ENCODE data around the gene NHERF1. TPM values are rescaled to one million over a fixed set of nuclear protein-coding genes. Genes with fewer than 3 reads are reported as not detected.

NHERF1 gene
- total RNA-seq, 1 donor from 2014 or later = 86.9 TPM

GRCh38 chr17:74782571-74782970 lies 34.1 kb downstream of the NHERF1 start:
- H3K4me1 Mint-ChIP-seq (ENCODE audit: unreplicated experiment) = peaks cover 24% of the 10 kb centered on the region
- no peak overlapping the region for H3K27ac Mint-ChIP-seq
- no peaks in the 10 kb centered on the region for H3K27me3 Mint-ChIP-seq
- H3K36me3 Mint-ChIP-seq = peaks cover 4% of the 10 kb centered on the region
- no peak overlapping the region for H3K4me3 Mint-ChIP-seq
- no peaks in the 10 kb centered on the region for H3K9me3 Mint-ChIP-seq
- TF ChIP-seq CTCF (conservative IDR thresholded peaks at IDR 0.05) = no peak
- DNase-seq (ENCODE audit: extremely low spot score, unreplicated experiment) = no peak

DNA sequence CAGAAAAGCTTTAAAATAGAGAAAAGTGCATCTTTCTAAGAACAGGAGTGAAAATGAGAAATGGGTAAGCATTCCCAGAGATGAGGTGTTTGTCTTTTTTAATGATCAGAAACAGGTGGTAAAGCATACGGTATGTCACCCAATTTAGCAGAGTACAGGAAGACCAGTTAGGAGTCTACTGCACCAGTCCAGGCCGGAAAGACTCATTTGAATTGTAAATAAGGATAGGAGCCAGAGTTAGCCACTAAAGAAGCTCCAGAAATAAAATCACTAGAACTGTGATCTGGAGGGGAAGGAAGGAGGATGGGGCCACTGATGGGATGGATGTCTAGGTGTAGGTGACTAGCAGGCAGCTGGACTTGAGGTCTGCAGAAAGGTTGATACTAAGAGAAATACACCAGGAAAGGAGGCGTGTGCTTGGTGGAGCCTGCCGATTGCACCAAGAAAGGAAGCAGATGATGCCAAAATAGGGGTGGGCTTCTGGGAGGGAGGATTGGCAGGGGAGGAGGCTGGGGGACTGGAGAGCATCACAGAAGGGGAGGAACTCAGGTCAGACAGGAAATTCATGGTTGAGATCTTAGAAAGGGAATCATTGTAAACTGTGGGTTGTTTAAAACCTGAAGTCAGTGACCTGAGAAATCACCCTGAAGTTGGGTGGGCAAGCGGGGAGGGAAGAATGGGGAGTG lies 35.8 kb downstream of the NHERF1 start:
- no peak for TF ChIP-seq CTCF (conservative IDR thresholded peaks at IDR 0.05)
- peak overlapping the region; percentile 30 for H3K27ac Mint-ChIP-seq
- H3K9me3 Mint-ChIP-seq = no peaks in the 10 kb centered on the region
- H3K27me3 Mint-ChIP-seq = no peaks in the 10 kb centered on the region
- DNase-seq (ENCODE audit: extremely low spot score, unreplicated experiment) = no peak
- H3K4me1 Mint-ChIP-seq (ENCODE audit: unreplicated experiment) = peaks cover 17% of the 10 kb centered on the region
- H3K4me3 Mint-ChIP-seq = no peak overlapping the region
- H3K36me3 Mint-ChIP-seq = peaks cover 4% of the 10 kb centered on the region

DNA sequence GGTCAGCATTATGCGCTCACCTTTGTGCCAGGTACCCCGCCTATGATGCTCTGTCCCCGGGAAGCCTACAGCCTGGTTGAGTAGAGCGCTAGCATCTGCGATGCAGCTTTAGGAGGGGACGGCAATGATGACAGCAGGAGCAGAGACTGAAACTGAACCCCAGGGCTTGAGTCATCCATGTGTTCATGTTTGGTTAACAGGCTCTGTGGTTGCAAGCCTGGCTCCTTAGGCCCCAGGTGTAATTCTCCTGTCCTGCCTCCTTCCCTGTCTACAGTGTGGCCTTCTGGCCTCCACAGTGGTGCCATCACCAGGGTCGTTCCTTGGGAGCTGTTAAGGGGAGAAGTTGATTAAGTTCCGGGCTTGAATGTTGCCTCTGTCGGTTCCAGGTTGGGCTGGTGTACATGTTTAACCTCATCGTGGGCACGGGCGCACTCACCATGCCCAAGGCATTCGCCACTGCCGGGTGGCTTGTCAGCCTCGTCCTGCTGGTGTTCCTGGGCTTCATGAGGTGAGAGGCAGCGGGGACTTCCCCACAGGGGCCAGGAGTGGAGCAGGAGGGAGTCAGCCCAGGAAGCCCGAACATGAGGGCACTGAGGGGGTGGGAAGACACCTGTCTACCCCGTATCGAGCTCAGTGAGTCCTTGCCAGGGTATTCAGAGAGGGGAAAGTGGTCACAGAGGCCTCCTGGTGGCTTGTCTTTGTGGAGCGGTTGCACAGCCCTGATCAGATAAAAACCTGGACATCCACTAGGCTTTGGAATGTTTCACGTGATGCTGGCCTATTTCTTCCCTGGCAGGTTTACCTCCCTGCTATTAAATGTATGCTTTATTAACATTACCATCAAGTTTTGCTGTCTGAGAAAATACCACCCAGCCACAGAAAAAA lies 36.9 kb downstream of the NHERF1 start:
- peak; percentile 35 for TF ChIP-seq CTCF (conservative IDR thresholded peaks at IDR 0.05)
- peak overlapping the region; percentile 49 for H3K27ac Mint-ChIP-seq

GRCh38 chr17:74785981-74786360 lies 37.5 kb downstream of the NHERF1 start:
- Mint-ChIP-seq H3K4me1 (ENCODE audit: unreplicated experiment) (peaks cover 17% of the 10 kb centered on the region), H3K4me3 (no peak overlapping the region), H3K9me3 (no peaks in the 10 kb centered on the region), H3K27ac (peak overlapping the region; percentile 49), H3K36me3 (peaks cover 4% of the 10 kb centered on the region), H3K27me3 (no peaks in the 10 kb centered on the region)
- TF ChIP-seq CTCF (conservative IDR thresholded peaks at IDR 0.05) = no peak
- DNase-seq (ENCODE audit: extremely low spot score, unreplicated experiment) = no peak

More for the DNA sequence above, 36.9 kb downstream of the NHERF1 start:
- H3K4me3 Mint-ChIP-seq = no peak overlapping the region
- no peaks in the 10 kb centered on the region for H3K9me3 Mint-ChIP-seq
- H3K36me3 Mint-ChIP-seq = peaks cover 4% of the 10 kb centered on the region
- peaks cover 17% of the 10 kb centered on the region for H3K4me1 Mint-ChIP-seq (ENCODE audit: unreplicated experiment)
- no peaks in the 10 kb centered on the region for H3K27me3 Mint-ChIP-seq
- no peak for DNase-seq (ENCODE audit: extremely low spot score, unreplicated experiment)

DNA sequence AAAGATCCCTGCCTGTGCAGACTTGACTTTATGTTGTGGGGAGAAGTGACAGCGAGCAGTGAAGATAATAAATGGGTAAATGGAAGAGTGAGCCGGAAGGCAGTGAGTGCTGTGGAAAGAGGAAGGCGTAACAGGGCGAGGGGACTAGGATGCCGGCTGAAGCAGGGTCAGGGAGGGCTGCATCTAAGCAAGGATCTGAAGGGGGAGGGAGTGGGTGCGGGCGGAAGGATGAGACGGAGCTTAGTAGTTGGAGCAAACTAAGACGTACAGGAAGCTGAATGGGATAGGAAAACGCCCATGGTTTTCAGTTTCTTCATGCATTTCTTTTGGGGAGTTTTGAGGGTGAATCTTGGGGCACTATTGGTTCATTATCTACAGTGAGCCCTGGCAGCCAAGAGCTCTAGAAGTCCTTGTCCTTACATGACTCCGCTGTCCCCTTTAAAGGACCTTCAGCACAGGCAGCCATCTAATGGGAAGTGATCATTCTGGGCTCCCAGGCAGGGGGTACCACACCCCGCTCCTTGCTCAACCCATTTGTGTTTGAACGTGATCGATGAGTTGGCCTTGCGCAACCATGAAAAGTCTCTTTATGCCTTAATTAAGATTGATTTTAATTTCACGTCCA lies 38.1 kb downstream of the NHERF1 start:
- no peaks in the 10 kb centered on the region for H3K9me3 Mint-ChIP-seq
- H3K27ac Mint-ChIP-seq = peak overlapping the region; percentile 49
- peak overlapping the region; percentile 2 for H3K4me3 Mint-ChIP-seq
- no peak for TF ChIP-seq CTCF (conservative IDR thresholded peaks at IDR 0.05)
- H3K36me3 Mint-ChIP-seq = peaks cover 4% of the 10 kb centered on the region
- H3K4me1 Mint-ChIP-seq (ENCODE audit: unreplicated experiment) = peaks cover 17% of the 10 kb centered on the region
- H3K27me3 Mint-ChIP-seq = no peaks in the 10 kb centered on the region
- DNase-seq (ENCODE audit: extremely low spot score, unreplicated experiment) = no peak

Measured in type B pancreatic cell (in vitro differentiated cells).